Measurements from ENCODE around the gene GP1BA. TPM values are rescaled to one million over a fixed set of nuclear protein-coding genes. Genes with fewer than 3 reads are reported as not detected.

GP1BA gene
- total RNA-seq, 1 experiment from 2014 or later: 0.05 TPM

DNA sequence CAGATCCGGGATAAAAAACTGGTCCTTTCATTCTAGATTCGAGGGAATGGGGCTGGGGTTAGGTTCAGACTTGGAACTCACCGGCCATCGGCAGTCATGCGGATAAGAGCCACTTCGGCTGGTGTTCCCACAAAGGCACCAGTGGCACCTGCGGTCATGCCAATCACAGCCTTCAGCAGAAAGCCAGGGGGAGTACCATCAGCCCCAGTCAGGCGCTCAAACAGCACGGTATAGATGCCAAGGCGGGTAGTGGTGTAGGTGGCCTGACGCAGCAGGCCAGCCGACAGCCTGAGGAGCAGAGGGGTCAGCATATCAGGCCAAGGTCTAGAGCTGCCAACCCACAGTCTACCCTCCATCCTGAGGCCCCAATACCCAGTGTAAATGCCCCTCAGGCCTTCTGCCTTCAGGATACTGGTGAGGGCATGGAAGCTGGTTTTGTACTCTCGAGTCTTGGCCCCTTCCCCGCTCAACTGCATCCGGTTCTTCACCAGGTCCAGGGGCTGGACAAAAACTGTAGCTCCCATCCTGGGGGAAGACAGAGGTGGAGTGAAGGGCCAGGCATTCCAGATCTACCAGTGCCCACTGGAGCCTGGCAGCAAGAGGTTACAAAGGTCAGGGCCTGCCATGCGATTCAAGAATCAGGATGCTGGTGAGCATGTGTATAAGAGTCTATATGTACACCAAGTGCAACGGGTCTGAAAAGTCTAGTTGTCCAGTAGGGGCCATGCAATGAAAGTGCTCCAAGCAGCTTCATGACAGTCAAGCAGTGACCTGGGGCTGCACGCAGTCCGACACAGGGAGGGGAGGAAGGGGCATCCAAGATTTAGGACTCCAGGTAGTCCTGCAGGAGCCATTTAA is 6.8 kb downstream of the GP1BA start:
- no peak for DNase-seq (ENCODE audit: low read depth)

DNA sequence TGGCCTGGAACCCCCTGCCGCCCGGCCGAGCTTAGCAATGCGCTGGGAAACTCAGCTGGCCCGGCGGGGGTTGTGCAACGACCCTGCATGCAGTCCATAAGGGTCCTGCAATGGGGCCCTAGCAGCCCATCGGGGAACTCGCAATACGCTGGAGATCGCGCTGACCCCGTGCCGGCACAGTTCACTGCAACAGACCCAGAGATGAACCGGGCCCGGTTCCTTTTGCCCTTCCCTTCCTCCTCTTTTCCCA is 7.4 kb downstream of the GP1BA start:
- no peak for DNase-seq (ENCODE audit: low read depth)

DNA sequence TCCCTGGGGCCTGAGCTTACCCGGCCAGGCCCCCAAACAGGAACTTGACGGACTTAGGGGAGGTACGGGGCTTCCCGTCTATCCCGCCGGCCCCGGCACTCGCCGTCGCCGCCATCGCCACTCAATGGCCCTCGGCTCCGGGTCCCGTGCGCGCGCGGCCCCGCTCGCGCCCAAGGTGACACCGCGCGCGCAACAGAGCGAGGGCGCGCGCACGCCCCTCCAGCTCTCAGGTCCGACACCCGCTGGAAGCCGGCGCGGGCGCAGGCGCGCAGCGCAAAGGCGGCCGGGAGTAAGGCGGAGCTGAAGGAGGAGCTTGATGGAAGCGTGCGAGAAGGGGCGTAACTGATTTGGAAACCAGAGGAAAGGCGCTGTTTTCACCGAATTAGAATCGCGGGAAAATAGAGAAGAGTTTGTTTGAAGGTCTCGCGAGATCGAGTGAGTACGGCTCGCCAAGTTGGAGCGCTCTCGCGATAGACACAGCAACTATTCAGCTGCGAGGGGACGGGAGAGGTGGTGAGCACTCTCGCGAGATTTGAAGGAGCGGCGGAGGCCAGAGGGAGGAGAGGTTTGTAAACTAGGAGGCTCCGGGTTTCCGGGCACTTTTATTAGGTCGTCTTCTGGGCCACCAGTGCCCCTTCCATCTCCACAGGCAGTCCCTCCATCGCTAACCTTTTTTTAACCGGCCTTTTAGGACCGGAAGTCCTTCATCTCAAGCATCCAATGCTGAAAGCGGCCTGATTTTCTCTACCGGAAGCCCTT is 7.9 kb downstream of the GP1BA start, which contains the start of the genes RNF167 and SLC25A11:
RNF167 (plus strand) TSS at position 473 of the 759 bp plus-strand sequence. CDS start 642 bp downstream, outside the sequence.
SLC25A11 (minus strand) TSS at position 251 of the 759 bp plus-strand sequence; CDS start at position 115, 136 bp downstream.
- peak; percentile 99 for DNase-seq (ENCODE audit: low read depth)

DNA sequence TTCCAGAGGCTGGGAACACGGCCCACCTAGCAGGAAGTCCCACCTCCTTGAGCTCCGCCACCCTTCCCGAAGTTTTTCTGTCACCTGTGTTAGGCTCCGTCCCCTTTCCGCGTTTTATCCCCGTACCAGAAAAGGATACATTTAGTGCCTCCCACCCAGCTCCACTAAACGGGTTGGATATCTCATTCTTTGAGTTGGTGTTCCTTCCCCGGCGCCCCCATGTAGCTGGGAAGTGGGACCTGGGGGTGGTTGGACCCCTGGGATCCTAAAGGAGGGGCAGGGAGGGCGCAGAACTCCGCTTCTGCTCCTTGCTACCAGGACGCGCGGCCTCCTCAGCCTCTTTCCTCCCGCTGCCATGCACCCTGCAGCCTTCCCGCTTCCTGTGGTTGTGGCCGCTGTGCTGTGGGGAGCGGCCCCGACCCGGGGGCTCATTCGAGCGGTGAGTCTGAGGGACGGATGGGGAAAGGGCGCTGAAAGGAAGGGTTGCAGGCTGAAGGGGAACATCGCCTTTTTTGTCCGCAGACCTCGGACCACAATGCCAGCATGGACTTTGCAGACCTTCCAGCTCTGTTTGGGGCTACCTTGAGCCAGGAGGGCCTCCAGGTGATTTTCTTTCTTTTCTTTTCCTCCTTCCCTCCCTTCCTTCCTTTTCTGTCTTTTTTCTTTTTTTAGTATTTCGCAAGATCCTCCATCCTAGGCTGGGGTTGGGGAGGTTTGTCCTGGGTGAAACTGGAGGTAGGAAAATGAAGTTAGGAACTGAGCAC is 8.7 kb downstream of the GP1BA start:
- DNase-seq (ENCODE audit: low read depth): peak; percentile 88

DNA sequence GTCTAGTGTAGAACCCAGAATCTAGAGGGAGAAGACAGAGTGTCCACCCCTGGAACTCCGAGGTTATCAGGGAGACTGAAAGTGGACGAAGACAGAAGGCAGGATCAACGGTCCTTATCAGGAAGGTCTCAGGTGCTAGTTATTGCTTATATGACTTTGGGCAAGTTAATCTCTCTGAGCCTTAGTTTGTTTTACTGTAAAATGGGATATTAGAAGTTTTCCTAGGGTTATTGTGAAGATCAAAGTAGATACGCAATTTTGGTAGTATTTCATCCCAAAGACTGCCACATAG is 9.2 kb downstream of the GP1BA start:
- no peak for DNase-seq (ENCODE audit: low read depth)

DNA sequence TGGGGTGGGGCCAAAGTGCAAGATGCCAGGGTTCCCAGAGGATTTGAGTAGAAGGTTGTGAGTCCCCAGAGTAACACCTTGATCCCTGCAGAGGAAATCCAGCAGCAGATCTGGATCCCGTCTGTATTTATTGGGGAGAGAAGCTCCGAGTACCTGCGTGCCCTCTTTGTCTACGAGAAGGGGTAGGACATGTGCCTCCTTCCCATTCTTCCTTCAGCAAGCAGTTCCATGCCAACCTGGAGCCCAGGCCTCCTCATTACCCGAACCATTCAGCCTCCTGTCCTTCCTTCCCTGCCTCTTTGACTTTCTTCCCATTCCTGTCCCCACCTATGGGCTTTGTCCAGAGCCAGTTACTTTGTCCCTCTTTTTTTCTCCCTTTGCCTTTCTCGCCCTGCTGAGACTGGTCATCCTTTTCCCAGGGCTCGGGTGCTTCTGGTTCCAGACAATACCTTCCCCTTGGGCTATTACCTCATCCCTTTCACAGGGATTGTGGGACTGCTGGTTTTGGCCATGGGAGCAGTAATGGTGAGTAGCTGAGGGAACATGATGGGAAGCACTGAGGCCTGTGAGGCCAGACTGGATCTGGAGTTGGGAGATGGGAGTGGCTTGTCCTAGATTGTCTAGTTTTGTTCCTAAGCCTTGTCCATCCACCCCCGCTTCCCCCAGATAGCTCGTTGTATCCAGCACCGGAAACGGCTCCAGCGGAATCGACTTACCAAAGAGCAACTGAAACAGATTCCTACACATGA is 10.9 kb downstream of the GP1BA start:
- DNase-seq (ENCODE audit: low read depth): no peak

DNA sequence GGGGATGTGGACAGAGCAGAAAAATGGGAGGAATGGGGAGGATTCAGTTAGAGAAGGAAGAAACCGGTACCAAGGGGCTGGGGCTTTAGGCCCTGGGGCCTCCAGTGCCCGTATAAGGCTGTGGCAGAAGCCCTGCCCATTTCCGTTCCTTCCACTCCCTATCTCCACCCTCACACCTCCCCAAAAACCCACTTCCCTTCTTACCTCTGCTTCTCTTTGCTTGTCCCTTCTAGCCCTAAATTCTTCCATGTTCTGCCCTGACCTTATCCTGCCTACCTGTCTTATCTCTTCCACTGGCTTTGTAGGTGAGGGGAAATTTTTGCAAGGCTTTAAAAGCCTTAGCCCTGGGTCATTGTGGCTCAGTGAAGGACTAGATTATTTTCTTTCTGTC is 12.1 kb downstream of the GP1BA start:
- DNase-seq (ENCODE audit: low read depth): no peak

DNA sequence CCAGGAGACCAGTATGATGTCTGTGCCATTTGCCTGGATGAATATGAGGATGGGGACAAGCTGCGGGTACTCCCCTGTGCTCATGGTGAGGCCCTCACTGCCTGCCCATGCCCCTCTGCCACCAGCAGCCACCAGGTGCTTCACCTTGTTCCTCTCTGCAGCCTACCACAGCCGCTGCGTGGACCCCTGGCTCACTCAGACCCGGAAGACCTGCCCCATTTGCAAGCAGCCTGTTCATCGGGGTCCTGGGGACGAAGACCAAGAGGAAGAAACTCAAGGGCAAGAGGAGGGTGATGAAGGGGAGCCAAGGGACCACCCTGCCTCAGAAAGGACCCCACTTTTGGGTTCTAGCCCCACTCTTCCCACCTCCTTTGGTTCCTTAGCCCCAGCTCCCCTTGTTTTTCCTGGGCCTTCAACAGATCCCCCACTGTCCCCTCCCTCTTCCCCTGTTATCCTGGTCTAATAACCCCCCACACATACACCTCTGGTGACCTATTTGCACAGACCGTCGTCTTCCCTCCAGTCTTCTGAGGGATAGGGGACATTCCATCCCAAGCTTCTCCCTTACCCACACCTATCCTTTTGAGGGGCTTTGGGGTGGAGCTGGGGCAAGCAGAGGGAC is 12.6 kb downstream of the GP1BA start:
- DNase-seq (ENCODE audit: low read depth): no peak

DNA sequence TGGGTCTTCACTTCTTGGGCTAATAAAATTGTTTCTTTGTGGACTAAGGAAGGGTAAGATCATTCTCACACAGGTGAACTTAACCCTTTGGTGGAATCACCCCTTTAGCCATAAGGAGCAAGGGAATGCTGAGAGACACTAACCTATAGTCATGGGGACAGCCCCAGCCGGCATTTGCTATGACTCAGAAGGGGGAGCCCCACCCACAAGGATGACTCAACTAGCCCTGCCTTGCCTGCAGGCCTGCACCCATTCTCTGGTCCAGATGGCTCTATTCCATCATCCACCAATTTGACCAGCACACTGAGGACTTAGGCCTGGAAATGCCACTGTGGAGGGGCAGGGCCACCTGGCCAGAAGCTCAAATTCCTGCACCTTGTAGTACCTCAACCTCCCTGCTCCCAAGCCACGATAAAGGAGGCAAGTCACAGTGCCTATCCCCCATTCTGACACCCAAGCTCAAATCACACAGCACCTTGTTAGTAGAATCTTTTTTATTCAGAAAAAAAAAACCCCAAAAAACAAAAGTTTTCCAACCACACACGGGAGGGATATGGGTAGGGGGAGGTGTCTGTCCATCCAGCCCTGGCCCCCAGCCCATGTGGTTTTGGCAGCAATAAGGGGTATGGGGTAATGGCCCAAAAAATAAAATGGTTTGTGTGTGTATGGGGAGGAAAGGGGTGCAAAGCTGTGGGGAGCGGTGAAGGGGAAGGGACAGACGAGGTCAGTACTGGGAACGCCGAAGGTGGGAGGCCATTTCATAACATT is 13.3 kb downstream of the GP1BA start:
- DNase-seq (ENCODE audit: low read depth): peak; percentile 93

DNA sequence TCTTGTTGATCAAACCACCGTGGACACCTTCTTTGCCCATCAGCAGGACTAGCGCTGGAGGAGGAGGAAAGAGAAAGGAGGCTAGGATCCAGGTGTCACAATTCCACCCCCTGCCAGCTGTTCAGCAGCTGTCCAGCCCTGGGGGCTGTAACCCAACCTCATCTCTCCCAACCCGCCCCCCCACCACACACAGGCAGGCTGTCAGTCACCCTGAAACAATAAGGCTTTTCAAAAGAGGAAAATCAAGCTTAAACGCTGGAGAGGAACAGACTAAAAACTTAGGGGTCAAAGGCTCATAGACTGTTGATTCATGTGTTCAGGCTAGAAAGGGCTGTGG is 13.8 kb downstream of the GP1BA start:
- DNase-seq (ENCODE audit: low read depth): no peak

DNA sequence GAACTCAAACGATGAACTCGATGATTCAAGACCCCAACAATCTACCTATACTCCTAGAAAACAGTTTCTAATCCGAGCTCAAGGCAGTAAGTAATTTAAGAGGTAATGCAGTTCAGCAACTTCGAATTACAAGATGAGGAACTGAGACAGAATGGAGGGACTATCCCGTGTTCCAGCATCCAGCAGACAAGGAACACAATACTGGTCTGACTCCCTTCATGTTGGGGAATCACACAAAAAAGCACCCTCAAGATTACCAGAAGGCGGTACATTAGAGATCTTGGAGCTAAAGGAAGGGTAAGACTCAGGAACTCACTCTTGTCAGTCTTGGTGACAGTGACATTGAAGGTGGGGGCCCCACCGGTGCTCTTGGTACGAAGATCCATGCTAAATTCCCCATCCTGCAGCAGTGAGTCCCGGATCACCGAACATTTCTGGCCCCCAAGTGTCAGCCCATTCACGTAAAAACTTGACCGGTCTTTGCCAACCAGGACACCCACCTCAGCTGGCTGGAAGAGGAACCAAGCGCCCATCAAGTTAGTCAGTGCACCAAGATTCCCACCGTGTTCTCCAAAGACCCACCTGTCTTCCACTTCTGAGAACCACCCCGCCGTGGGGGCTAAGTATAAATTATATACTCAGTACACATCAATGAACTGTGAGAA is 14.4 kb downstream of the GP1BA start:
- no peak for DNase-seq (ENCODE audit: low read depth)

DNA sequence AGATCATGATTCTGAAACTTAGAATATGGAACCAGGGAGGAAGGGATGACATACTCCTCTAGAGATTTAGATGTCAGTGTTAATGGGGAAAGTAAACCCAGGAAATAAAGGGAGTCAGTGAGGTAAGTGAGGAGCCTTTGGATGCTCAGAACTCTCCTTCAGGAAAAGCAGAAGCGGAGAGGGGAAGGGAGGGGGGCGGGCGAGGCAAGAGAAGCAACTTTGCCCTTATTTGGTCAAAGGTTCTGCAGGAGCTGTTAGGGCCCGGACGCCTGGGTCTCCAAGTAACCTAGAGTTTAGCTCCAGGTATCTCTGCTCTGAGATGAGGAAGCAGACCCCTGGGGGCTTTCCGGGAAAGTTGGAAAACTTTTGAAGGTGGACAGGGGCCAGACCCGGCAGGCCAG is 14.9 kb downstream of the GP1BA start:
- no peak for DNase-seq (ENCODE audit: low read depth)

DNA sequence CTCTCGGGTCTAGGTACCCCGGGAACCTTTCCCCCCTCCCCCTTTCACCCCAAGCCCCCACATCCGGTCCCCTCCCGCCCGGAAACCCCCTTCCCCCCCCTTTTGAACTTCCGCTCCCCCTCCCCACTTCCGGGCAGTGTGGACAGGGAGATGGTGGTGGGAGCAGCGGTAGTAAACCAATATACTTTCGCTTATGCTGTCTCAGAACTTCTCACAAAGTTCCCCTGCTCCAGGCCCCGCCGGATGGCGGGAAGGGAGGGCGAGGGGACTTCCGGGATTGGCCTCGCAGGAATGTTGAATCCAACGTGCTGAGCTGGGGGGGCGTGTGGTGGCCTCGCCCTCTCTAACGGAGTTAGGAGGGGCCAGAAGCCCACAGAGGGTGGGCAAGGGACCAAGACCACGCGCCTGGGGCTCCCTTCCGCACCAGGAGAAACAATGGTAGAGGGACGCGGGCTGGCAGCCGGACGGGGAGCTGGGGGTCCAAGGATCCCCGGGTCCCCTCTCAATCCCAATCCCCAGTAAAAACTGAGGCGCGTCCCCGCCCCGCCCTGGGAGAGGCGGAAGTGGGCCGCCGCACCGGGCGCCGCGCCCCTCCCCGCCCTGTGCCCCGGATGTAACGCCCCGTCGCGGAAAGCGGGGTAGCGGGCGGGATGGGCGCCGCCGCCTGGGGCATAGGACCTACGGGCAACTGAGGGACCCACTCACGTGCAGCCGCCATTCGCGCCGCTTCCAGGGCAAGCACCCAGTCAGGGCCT is 15.5 kb downstream of the GP1BA start:
- DNase-seq (ENCODE audit: low read depth): peak; percentile 65

DNA sequence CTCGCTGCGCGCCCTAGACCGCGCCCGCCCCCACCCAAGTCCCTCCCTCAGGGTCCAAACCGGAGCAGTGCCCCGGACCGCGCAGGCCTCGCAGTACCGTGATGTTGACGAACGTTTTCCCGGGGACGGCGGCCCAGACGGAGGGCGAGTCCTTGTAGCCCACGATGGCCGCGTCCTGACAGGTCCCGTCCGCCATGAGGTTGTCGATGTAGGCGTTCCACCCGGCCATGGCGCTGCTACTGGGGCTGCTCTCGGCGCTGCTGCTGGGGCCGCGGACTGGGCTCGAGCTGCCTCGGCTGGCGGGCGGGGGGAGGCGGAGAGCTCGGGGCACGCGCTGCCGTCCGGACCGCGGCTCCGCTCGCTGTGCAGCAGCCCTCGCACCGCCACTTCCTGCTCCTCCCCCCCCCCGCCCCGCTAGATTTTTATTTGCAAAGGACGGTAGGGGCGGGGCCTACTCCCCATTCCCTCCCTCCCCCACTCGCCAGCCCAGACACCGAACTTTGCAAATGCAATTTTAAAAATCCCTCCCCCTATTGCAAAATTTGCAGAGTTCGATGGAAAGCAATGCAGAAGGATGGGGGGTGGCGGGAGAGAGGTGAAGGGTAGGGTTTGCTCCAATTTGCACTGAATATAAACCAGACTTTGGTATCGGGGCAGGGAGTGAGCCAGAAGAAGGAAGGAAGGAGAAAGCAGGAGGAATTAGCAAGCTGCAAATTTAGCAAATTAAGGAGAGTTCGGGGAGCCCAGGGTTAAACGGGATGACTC is 16.3 kb downstream of the GP1BA start, which contains the start of gene PFN1:
PFN1 (minus strand) TSS at position 365 of the 765 bp plus-strand sequence; CDS start at position 229, 136 bp downstream.
- DNase-seq (ENCODE audit: low read depth): peak; percentile 82

DNA sequence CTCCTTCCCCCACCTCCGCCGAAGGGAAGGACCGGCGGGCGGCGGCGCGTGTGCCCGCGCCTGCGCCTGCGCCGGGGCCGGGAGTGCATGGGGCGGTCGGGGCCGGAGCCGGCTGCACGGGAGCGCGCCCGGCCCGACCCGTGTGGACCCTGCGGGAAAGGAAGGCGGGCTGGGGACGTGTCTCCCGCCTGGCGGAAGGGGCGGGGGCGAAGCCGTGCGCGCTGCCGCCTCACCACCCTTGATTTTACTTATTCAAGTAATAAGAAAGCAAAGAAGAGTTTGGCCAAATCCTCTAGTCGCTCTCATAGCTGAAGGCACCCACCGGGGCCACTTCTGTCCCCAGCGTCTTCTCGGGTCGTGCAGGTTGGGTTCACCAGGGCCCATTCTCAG is 16.8 kb downstream of the GP1BA start:
- peak; percentile 86 for DNase-seq (ENCODE audit: low read depth)

DNA sequence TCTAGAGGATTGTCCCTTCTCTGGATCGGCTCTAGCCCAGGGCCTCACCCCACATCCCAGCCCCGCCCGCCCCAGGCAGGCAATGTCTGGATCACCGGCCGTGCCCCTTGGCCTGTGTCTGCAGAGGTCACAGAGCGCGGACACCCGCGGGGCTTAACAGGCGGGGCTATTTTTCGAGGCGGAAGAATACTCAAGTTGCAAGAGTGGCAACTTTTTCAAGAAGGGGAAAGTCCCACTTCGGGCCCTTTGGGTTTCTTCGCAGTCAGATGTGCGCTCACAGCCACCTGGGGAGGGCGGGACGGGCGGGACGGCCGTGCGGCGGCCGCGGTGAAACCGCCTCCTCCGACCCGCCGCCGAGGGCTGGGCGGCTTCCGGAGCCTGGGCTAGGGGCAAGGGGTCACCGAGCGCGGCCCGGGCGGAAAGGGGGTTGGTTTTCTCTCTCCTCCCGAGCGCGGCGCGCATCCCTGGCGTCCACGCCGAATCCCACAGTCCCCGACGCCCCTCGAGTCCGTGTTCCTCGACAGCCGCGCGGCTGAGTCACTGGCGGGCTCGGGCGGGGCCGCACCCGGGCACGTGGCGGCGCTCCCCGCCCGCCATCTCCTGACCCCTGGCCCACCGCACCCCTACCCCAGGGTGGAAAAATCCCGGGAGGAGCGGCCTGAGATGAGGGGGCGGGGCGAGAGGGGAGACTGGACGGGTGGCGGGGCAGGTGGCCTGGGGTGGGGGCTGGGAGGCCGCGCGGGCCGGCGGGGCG is 17.4 kb downstream of the GP1BA start:
- DNase-seq (ENCODE audit: low read depth): peak; percentile 74

DNA sequence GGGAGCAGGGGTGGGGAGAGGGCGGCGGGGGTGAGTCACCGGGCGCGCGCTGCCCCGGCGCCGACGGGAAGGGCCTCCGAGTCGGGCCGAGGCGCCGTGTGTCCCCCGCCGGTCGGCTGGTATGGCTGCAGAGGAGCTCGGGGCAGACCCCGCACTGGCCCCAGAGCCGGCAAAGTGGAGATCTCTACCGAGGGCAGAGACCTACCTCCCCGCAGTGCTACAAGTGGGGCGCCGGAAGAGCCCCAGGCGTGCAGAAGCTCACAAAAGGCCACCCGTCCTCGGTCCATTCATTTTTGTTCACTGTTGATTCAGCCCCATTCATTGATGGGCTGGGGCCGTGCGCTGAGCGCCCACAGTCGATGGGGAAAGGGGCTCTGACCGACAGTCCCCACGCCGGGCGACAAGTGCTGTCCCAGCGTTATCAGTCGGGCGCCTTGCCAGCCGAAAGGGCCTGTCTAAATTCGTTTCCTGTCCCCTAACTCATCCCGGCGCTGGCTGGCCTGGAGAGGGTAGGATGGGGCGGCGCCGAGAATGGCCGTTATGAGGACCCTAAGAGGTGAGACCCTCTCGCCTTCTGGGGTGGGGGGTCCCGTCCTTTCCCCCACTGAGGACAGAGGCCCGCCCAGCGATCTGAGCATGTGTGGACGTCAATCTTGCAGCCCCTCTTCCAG is 18.1 kb downstream of the GP1BA start:
- DNase-seq (ENCODE audit: low read depth): no peak
